ENCODE measurements around the gene FAM72D.
"Not testable (repeated sequence)": the region's sequence is repeated elsewhere in the genome, so short reads cannot be mapped to it uniquely, and the experiment has no call there.

FAM72D gene

GRCh38 chr1:145125112-145125511, 29.3 kb downstream of the FAM72D start:
- not testable (repeated sequence) for H3K9me3 ChIP-seq (ENCODE audit: insufficient read depth, low read depth, low read length); H3K4me3 ChIP-seq (ENCODE audit: low read length)
- WGBS, result no CpG with 5 or more reads among the region's 1 CpG

DNA sequence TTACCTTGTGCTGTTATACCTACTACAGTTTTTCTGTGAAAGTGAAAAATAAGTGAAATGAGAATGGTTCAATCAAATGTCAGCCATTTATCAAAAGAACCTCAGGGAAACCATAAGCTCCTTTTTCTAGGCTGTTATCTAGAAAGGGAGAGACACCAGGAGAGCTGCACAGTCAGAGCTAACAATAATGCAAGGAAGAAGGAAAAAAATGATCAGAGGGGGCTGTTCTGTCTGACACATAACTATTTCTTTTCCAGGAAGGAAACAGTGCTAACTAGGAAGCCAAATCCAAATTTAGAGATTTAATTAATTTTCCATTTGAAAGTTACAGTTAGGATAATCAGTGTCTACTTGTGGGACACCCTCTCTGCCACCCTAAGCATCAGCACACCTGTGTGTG, 31.4 kb downstream of the FAM72D start:
- H3K9ac ChIP-seq (ENCODE audit: low read depth, low read length); H3K9me3 ChIP-seq (ENCODE audit: insufficient read depth, low read depth, low read length); H3K27ac ChIP-seq (ENCODE audit: low read depth, low read length); H3K27me3 ChIP-seq (ENCODE audit: insufficient read depth, low read length); H3K4me3 ChIP-seq (ENCODE audit: low read length); H3K36me3 ChIP-seq (ENCODE audit: insufficient read depth, low read length); H3K4me1 ChIP-seq (ENCODE audit: insufficient read depth, low read length): not testable (repeated sequence)

More at GRCh38 chr1:145125112-145125511, 29.3 kb downstream of the FAM72D start:
- not testable (repeated sequence) for H3K9ac ChIP-seq (ENCODE audit: low read depth, low read length); H3K36me3 ChIP-seq (ENCODE audit: insufficient read depth, low read length); H3K27me3 ChIP-seq (ENCODE audit: insufficient read depth, low read length); H3K27ac ChIP-seq (ENCODE audit: low read depth, low read length); H3K4me1 ChIP-seq (ENCODE audit: insufficient read depth, low read length)

DNA sequence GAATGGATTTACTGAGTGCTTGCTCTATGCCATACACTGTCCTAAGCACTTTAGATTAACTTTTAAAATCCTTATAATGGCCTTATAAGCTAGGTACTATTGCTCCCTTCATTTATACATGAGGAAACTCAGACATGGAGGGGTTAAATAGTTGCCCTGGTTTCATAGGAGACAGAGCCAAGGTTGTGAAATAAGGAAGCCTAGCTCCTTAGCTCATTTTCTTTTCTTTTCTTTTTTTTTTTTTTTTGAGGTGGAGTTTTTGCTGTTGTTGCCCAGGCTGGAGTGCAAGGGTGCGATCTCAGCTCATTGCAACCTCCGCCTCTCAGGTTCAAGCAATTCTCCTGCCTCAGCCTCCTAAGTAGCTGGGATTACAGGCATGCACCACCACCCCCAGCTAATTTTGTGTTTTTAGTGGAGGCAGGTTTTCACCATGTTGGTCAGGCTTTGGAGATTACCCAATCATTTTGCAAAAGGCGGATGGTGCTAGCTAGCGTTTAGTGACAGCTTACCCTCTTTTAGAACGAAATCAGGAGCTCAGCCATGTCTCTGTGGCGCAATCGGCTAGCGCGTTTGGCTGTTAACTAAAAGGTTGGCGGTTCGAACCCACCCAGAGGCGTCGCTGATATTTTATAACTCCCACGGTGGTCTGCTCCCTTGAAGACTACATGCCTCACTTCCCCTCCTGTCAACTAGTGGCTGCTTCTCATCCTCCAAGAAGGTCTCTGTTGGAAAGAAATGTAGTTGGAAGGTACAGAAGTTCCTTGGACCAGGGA, 33.1 kb downstream of the FAM72D start:
- not testable (repeated sequence) for H3K27ac ChIP-seq (ENCODE audit: low read depth, low read length); H3K36me3 ChIP-seq (ENCODE audit: insufficient read depth, low read length); H3K4me1 ChIP-seq (ENCODE audit: insufficient read depth, low read length); H3K4me3 ChIP-seq (ENCODE audit: low read length); H3K9ac ChIP-seq (ENCODE audit: low read depth, low read length); H3K9me3 ChIP-seq (ENCODE audit: insufficient read depth, low read depth, low read length); H3K27me3 ChIP-seq (ENCODE audit: insufficient read depth, low read length)
- 68% methylated on average over 12 of the region's 14 CpGs for WGBS

- H3K9me3 ChIP-seq (ENCODE audit: insufficient read depth, low read depth, low read length); H3K4me1 ChIP-seq (ENCODE audit: insufficient read depth, low read length); H3K27me3 ChIP-seq (ENCODE audit: insufficient read depth, low read length); H3K4me3 ChIP-seq (ENCODE audit: low read length); H3K36me3 ChIP-seq (ENCODE audit: insufficient read depth, low read length); H3K27ac ChIP-seq (ENCODE audit: low read depth, low read length); H3K9ac ChIP-seq (ENCODE audit: low read depth, low read length): not testable (repeated sequence)
- WGBS, result no CpG with 5 or more reads among the region's 1 CpG
These were observed 38.7 kb downstream of the FAM72D start for GRCh38 chr1:145134476-145134875.

- H3K27me3 ChIP-seq (ENCODE audit: insufficient read depth, low read length); H3K36me3 ChIP-seq (ENCODE audit: insufficient read depth, low read length); H3K4me3 ChIP-seq (ENCODE audit: low read length); H3K9ac ChIP-seq (ENCODE audit: low read depth, low read length); H3K27ac ChIP-seq (ENCODE audit: low read depth, low read length); H3K4me1 ChIP-seq (ENCODE audit: insufficient read depth, low read length); H3K9me3 ChIP-seq (ENCODE audit: insufficient read depth, low read depth, low read length): not testable (repeated sequence)
- no CpG with 5 or more reads among the region's 2 CpGs for WGBS
These were observed 44.8 kb downstream of the FAM72D start for GRCh38 chr1:145140549-145140948.

DNA sequence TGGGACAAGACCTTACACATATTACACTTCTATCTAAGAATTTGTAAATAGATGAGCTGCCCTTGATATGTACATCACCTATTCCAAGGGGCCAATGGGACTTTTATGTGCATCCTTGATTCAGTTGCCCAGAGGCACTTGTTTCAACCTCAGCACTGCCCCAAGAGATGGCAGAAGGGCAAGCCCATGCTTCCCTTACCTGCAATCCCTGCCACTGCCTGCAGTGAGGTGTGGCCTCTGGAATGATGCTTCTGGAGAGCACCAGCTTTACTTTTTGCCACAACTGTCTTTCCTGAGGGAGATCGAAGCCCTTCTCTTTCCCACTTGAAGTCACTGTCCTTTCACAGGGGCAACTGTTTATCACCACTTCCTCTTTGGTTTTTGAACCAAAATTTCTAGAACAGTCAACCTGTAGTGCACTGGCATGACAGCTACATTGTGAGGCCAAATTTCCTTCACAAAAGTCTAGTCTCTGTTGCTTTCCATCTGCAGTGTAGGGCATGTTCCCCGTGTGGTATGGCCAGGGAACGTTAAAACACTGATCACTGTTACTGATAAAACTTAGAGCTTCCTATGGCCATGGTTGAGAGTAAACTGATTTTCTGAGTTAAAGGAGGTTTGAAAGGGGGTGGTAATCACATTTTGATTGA, 48.6 kb downstream of the FAM72D start:
- not testable (repeated sequence) for H3K9me3 ChIP-seq (ENCODE audit: insufficient read depth, low read depth, low read length); H3K4me3 ChIP-seq (ENCODE audit: low read length); H3K27me3 ChIP-seq (ENCODE audit: insufficient read depth, low read length); H3K36me3 ChIP-seq (ENCODE audit: insufficient read depth, low read length); H3K9ac ChIP-seq (ENCODE audit: low read depth, low read length); H3K4me1 ChIP-seq (ENCODE audit: insufficient read depth, low read length); H3K27ac ChIP-seq (ENCODE audit: low read depth, low read length)
- no CpG with 5 or more reads among the region's 3 CpGs for WGBS

DNA sequence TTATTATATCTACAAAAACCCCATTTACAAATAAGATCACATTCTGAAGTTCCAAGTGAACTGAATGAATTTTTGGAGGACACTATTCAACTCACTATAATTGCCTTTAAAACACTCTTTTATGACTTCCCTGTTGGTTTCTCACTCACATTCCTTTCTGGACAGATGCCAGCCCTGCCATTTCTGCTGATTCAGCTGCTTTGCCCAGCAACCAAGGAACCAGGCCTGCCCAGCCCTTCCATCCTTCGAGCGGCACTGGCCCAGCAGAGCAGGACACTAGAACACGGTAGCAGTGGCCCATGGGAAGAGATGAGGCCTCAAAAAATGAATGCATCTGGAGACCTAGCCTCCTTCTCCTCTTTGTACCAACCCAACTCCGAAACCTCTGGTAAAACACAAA, 50.5 kb downstream of the FAM72D start:
- not testable (repeated sequence) for H3K27ac ChIP-seq (ENCODE audit: low read depth, low read length); H3K36me3 ChIP-seq (ENCODE audit: insufficient read depth, low read length)
- WGBS, result 100% methylated on average over 1 of the region's 4 CpGs

GRCh38 chr1:145147172-145147571, 51.4 kb downstream of the FAM72D start:
- not testable (repeated sequence) for H3K9ac ChIP-seq (ENCODE audit: low read depth, low read length); H3K9me3 ChIP-seq (ENCODE audit: insufficient read depth, low read depth, low read length); H3K27me3 ChIP-seq (ENCODE audit: insufficient read depth, low read length)

More for the DNA sequence above, 50.5 kb downstream of the FAM72D start:
- not testable (repeated sequence) for H3K9ac ChIP-seq (ENCODE audit: low read depth, low read length); H3K4me1 ChIP-seq (ENCODE audit: insufficient read depth, low read length); H3K9me3 ChIP-seq (ENCODE audit: insufficient read depth, low read depth, low read length); H3K27me3 ChIP-seq (ENCODE audit: insufficient read depth, low read length); H3K4me3 ChIP-seq (ENCODE audit: low read length)

GRCh38 chr1:145155421-145155820, 59.6 kb downstream of the FAM72D start:
- not testable (repeated sequence) for H3K4me1 ChIP-seq (ENCODE audit: insufficient read depth, low read length); H3K27ac ChIP-seq (ENCODE audit: low read depth, low read length); H3K9me3 ChIP-seq (ENCODE audit: insufficient read depth, low read depth, low read length); H3K27me3 ChIP-seq (ENCODE audit: insufficient read depth, low read length); H3K9ac ChIP-seq (ENCODE audit: low read depth, low read length); H3K36me3 ChIP-seq (ENCODE audit: insufficient read depth, low read length)
- peak overlapping the region; percentile 59; the same call in 1 of the 2 replicates for H3K4me3 ChIP-seq (ENCODE audit: low read length)
- no CpG with 5 or more reads among the region's 4 CpGs for WGBS

More at GRCh38 chr1:145147172-145147571, 51.4 kb downstream of the FAM72D start:
- WGBS, result 88% methylated on average over 2 of the region's 4 CpGs
- not testable (repeated sequence) for H3K36me3 ChIP-seq (ENCODE audit: insufficient read depth, low read length); H3K4me3 ChIP-seq (ENCODE audit: low read length); H3K27ac ChIP-seq (ENCODE audit: low read depth, low read length); H3K4me1 ChIP-seq (ENCODE audit: insufficient read depth, low read length)

DNA sequence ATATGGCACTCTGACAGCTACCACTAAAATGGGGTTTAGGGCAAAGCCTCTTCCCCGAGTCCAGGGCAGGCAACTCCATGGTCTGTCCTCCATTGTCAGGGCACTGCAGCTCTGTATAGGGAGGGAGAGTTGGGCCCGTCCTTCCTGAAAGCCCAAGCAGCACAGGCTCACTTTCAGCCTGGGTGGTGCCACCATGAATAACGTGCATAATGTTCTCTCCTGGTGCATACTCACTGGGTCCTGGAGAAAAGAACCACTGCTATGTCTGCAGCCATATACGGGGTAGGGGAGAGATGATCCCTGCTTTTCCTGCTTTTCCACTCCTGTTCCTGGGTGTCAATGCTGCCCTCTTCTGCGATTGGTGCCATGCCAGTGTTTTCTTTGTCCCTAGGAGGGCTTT, 60.1 kb downstream of the FAM72D start:
- not testable (repeated sequence) for H3K9ac ChIP-seq (ENCODE audit: low read depth, low read length); H3K4me1 ChIP-seq (ENCODE audit: insufficient read depth, low read length); H3K27ac ChIP-seq (ENCODE audit: low read depth, low read length); H3K9me3 ChIP-seq (ENCODE audit: insufficient read depth, low read depth, low read length); H3K27me3 ChIP-seq (ENCODE audit: insufficient read depth, low read length); H3K36me3 ChIP-seq (ENCODE audit: insufficient read depth, low read length)
- WGBS, result 7% methylated on average over 2 of the region's 5 CpGs
- H3K4me3 ChIP-seq (ENCODE audit: low read length), result peak overlapping the region; percentile 59

- H3K9me3 ChIP-seq (ENCODE audit: insufficient read depth, low read depth, low read length); H3K27ac ChIP-seq (ENCODE audit: low read depth, low read length); H3K4me1 ChIP-seq (ENCODE audit: insufficient read depth, low read length); H3K36me3 ChIP-seq (ENCODE audit: insufficient read depth, low read length); H3K27me3 ChIP-seq (ENCODE audit: insufficient read depth, low read length): not testable (repeated sequence)
- peak overlapping the region; percentile 71 for H3K4me3 ChIP-seq (ENCODE audit: low read length)
- 0 out of 2 replicates have a peak overlapping the region, but pooled peaks have one; percentile 40 for H3K9ac ChIP-seq (ENCODE audit: low read depth, low read length)
- WGBS, result 4% methylated on average over 15 of the region's 26 CpGs
These were observed 61.3 kb downstream of the FAM72D start for GRCh38 chr1:145156891-145157610.

Data from HUES64 (cell line).